DOHH2 (cell line): ENCODE data around the gene LAPTM5.

Experiments used
- H3F3A ChIP-seq: fragments of 200-600 bp; sonication (generic), shearing (Covaris generic); 2 replicates; pipeline ENCODE4 v1.6.0; 2016; ENCODE audit warnings: antibody characterized with exemption, mild to moderate bottlenecking; ENCODE audit not compliant: control insufficient read depth, insufficient read depth
- H3K27ac ChIP-seq: fragments of 200-600 bp; sonication (generic); 2 replicates; pipeline ENCODE4 v1.5.1; 2014; ENCODE audit warnings: low read depth, mild to moderate bottlenecking, low read length, moderate library complexity
- H3K27me3 ChIP-seq: fragments of 200-600 bp; sonication (generic); 2 replicates; pipeline ENCODE4 v1.6.1; 2014; ENCODE audit warnings: mild to moderate bottlenecking, low read length, mixed read lengths; ENCODE audit not compliant: control insufficient read depth
- H3K36me3 ChIP-seq: fragments of 200-600 bp; sonication (generic); 2 replicates; pipeline ENCODE4 v1.6.1; 2014; ENCODE audit warnings: mild to moderate bottlenecking, low read length, moderate library complexity, mixed read lengths; ENCODE audit not compliant: control insufficient read depth
- H3K4me1 ChIP-seq: fragments of 200-600 bp; sonication (generic); 2 replicates; pipeline ENCODE4 v1.6.1; 2014; ENCODE audit warnings: mild to moderate bottlenecking, low read length, mixed read lengths; ENCODE audit not compliant: control insufficient read depth
- H3K4me2 ChIP-seq: fragments of 200-600 bp; sonication (generic); 2 replicates; pipeline ENCODE4 v1.6.0; 2014; ENCODE audit warnings: mild to moderate bottlenecking, low read length, moderate library complexity
- H3K4me3 ChIP-seq: fragments of 200-600 bp; sonication (generic); 2 replicates; pipeline ENCODE4 v1.5.1; 2014; ENCODE audit warnings: mild to moderate bottlenecking, low read length, mixed read lengths
- H3K79me2 ChIP-seq: fragments of 200-600 bp; sonication (generic); 2 replicates; pipeline ENCODE4 v1.6.1; 2014; ENCODE audit warnings: mild to moderate bottlenecking, low read length, mixed read lengths; ENCODE audit not compliant: control insufficient read depth
- H3K9me2 ChIP-seq: fragments of 200-600 bp; sonication (generic); replicated peaks from 2 replicates; pipeline ENCODE4 v1.6.1; 2014; ENCODE audit warnings: mild to moderate bottlenecking, low read length, mixed read lengths; ENCODE audit not compliant: control insufficient read depth
- H3K9me3 ChIP-seq: fragments of 200-600 bp; sonication (generic); 2 replicates; pipeline ENCODE4 v1.6.1; 2014; ENCODE audit warnings: antibody characterized with exemption, low read length, mixed read lengths; ENCODE audit not compliant: control insufficient read depth, insufficient read depth
- H4K20me1 ChIP-seq: fragments of 200-600 bp; sonication (generic); 2 replicates; pipeline ENCODE4 v1.6.0; 2014; ENCODE audit warnings: low read depth, mild to moderate bottlenecking, antibody characterized with exemption, low read length, moderate library complexity; ENCODE audit not compliant: control insufficient read depth, insufficient read depth
- EZH2phosphoT487 ChIP-seq: fragments of 200-600 bp; sonication (generic); IDR thresholded peaks from 2 replicates; pipeline ENCODE4 v1.6.1; 2017; ENCODE audit warnings: borderline replicate concordance, mild to moderate bottlenecking, antibody characterized with exemption, low read length, moderate library complexity, mixed read lengths
- TF ChIP-seq, protein P1 (sequence below): fragments of 200-600 bp; sonication (generic); IDR thresholded peaks from one replicate; pipeline ENCODE4 v1.5.1; 2014; ENCODE audit warnings: antibody characterized with exemption, mild to moderate bottlenecking, low read depth, low read length; ENCODE audit not compliant: poor library complexity, severe bottlenecking

The LAPTM5 gene

DNA sequence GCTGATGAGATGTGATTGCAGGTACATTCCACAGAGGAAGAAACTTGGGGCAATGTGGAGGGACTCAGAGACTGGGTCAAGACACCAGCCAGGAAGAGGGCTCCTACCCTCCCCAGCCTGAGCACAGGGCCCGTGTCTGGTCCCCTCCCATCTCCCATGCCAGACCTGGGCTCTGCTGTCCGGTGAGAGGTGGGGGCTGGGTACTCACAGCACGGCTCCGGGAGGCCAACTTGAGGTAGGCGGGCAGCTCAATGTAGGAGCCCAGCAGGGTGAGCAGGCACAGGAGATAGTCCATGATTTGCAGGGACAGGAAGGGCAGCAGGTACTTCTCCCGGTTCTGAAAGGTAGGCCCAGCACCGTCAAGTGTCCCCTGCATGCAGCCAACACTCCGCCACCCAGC is 18.0 kb downstream of the LAPTM5 start:
- H4K20me1 ChIP-seq = peaks cover 46% of the 10 kb centered on the region
- H3K36me3 ChIP-seq = peaks cover 92% of the 10 kb centered on the region
- peaks cover 51% of the 10 kb centered on the region for H3K4me1 ChIP-seq
- no peak overlapping the region for H3K4me2 ChIP-seq
- no peak overlapping the region for H3K27ac ChIP-seq
- no peaks in the 10 kb centered on the region for H3K9me3 ChIP-seq
- peaks cover 61% of the 10 kb centered on the region for H3K79me2 ChIP-seq
- H3K9me2 ChIP-seq = no peaks in the 10 kb centered on the region
- no peaks in the 10 kb centered on the region for H3K27me3 ChIP-seq
- H3K4me3 ChIP-seq = no peak overlapping the region
- peaks cover 46% of the 10 kb centered on the region for H3F3A ChIP-seq
- TF ChIP-seq EZH2phosphoT487 = no peak
- TF ChIP-seq, protein P1, sequence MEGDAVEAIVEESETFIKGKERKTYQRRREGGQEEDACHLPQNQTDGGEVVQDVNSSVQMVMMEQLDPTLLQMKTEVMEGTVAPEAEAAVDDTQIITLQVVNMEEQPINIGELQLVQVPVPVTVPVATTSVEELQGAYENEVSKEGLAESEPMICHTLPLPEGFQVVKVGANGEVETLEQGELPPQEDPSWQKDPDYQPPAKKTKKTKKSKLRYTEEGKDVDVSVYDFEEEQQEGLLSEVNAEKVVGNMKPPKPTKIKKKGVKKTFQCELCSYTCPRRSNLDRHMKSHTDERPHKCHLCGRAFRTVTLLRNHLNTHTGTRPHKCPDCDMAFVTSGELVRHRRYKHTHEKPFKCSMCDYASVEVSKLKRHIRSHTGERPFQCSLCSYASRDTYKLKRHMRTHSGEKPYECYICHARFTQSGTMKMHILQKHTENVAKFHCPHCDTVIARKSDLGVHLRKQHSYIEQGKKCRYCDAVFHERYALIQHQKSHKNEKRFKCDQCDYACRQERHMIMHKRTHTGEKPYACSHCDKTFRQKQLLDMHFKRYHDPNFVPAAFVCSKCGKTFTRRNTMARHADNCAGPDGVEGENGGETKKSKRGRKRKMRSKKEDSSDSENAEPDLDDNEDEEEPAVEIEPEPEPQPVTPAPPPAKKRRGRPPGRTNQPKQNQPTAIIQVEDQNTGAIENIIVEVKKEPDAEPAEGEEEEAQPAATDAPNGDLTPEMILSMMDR = no peak

DNA sequence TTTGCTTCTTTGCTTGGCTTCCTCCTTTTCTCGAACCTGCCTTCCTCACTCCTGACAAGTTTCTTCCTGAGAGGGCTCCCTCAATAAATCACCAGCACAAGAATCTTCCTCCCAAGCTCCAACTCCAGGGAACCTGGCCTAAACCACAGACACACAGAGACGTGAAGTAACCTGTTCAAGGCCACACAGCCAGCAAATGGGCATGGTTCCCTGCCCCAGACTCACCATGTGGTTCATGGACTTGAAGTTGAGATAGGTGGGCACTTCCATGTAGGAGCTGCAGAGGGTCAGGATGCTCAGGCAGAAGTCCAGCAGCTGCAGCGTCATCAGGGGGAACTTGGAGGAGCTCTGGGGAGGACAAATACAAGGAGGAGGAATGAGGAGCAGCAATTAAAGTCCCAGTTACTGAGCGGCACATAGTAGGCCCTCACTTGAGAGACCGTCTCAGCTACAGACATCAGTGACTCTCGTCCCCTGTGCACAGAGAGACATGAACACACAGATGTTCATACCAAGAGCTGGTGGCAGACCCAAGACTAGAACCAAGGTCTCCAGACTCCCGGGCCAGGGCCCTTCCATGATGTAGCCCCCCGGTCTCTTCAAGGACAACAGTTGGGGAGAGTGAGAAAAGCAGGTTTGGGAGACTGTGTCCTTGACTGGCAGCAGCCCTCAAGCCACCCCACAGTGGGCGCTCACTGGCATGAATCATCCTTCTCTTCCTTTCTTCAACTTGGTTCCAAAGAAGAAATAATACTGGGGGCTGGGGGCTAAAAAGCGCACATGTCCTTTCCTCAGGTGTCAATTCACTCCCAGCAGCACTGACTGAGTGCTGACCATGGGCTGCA is 18.6 kb downstream of the LAPTM5 start:
- Histone ChIP-seq H3K79me2 (peaks cover 54% of the 10 kb centered on the region), H3K36me3 (peaks cover 94% of the 10 kb centered on the region), H3K4me2 (no peak overlapping the region), H3K9me2 (no peaks in the 10 kb centered on the region), H3K27ac (no peak overlapping the region), H3K4me1 (peaks cover 45% of the 10 kb centered on the region), H3K9me3 (no peaks in the 10 kb centered on the region), H3K27me3 (no peaks in the 10 kb centered on the region), H3F3A (peaks cover 46% of the 10 kb centered on the region), H3K4me3 (no peak overlapping the region), H4K20me1 (peaks cover 46% of the 10 kb centered on the region)
- no peak for TF ChIP-seq EZH2phosphoT487
- TF ChIP-seq, protein P1 = no peak

DNA sequence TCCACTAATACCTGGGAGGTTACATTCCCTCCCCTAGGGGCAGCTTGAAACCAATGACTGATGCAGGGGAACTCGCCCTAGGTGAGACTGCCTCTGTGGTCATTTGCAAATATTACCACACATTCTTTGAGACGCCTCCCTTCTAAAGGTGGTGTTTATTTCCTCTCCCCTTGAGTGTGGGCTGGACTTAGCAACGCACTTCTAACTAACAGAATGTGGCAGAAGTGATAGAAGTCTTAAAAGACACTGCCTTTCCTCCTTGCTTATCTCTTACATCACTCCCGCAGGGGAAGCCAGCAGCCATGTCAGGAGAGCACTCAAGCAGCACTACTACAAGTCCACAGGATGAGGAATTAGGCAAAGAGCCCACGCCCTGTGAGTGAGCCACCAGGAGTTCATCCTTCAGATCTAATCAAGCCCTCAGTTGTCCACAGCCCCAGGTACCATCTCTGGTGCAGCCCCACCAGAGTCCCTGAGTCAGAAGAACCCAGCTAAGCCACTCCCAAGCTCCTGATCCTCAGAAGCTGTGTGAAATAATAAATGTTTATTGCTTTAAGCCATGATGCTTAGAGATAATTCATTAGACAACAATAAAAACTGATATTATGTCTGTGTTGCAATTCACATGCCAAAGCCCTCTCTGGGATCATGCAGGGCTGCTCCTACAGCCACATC is 19.4 kb downstream of the LAPTM5 start:
- H3K9me3 ChIP-seq = no peaks in the 10 kb centered on the region
- H3K4me1 ChIP-seq = peaks cover 38% of the 10 kb centered on the region
- peaks cover 48% of the 10 kb centered on the region for H3K79me2 ChIP-seq
- peaks cover 43% of the 10 kb centered on the region for H4K20me1 ChIP-seq
- H3K4me3 ChIP-seq = no peak overlapping the region
- H3K9me2 ChIP-seq = no peaks in the 10 kb centered on the region
- TF ChIP-seq, protein P1 = no peak
- TF ChIP-seq EZH2phosphoT487 = no peak
- no peaks in the 10 kb centered on the region for H3K27me3 ChIP-seq
- H3K36me3 ChIP-seq = peaks cover 99% of the 10 kb centered on the region
- H3K4me2 ChIP-seq = no peak overlapping the region
- H3K27ac ChIP-seq = 0 out of 2 replicates have a peak overlapping the region, but pooled peaks have one; percentile 6
- peaks cover 49% of the 10 kb centered on the region for H3F3A ChIP-seq
